Endothelial cell (in vitro differentiated cells): Measurements from ENCODE around the gene MBNL2. TPM values are rescaled to one million over a fixed set of nuclear protein-coding genes. Genes with fewer than 3 reads are reported as not detected.

ENCODE experiments used
- DNase-seq: peaks from one replicate; pipeline ENCODE4 v3.0.0; 2021; ENCODE audit warnings: low spot score
- H3K27ac Mint-ChIP-seq: one replicate; pipeline ENCODE4 v1.8.0; 2021; ENCODE audit warnings: mixed read lengths, inconsistent platforms; ENCODE audit not compliant: unreplicated experiment
- H3K27me3 Mint-ChIP-seq: one replicate; pipeline ENCODE4 v1.8.0; 2021; ENCODE audit warnings: mild to moderate bottlenecking, moderate library complexity, mixed read lengths, inconsistent platforms; ENCODE audit not compliant: unreplicated experiment
- H3K36me3 Mint-ChIP-seq: one replicate; pipeline ENCODE4 v1.8.0; 2021; ENCODE audit warnings: mild to moderate bottlenecking, low read depth, mixed read lengths, inconsistent platforms; ENCODE audit not compliant: unreplicated experiment
- H3K4me1 Mint-ChIP-seq: one replicate; pipeline ENCODE4 v1.8.0; 2021; ENCODE audit warnings: mild to moderate bottlenecking, mixed read lengths, inconsistent platforms; ENCODE audit not compliant: unreplicated experiment
- H3K4me3 Mint-ChIP-seq: one replicate; pipeline ENCODE4 v1.8.0; 2021; ENCODE audit warnings: mild to moderate bottlenecking, mixed read lengths, inconsistent platforms; ENCODE audit not compliant: unreplicated experiment
- H3K9me3 Mint-ChIP-seq: one replicate; pipeline ENCODE4 v1.8.0; 2021; ENCODE audit warnings: mixed read lengths, inconsistent platforms; ENCODE audit not compliant: unreplicated experiment
- total RNA-seq: library from RNA; stranded (reverse); fragmentation: NEBNext Ultra II Directional; extraction: Animal tissue kit (Norgen Biotek cat#: 25700); gene quantifications from one replicate; pipeline ENCODE4 v1.2.1, GENCODE V29; 2021; ENCODE audit not compliant: unreplicated experiment
- TF ChIP-seq, protein P1 (sequence below): fragments of 200-600 bp; sonication (generic); IDR thresholded peaks from one replicate; pipeline ENCODE4 v1.5.0; 2021; ENCODE audit warnings: antibody characterized with exemption; ENCODE audit not compliant: unreplicated experiment

MBNL2 gene
- total RNA-seq, 1 donor from 2014 or later, result 137 TPM

- no peak overlapping the region for H3K27ac Mint-ChIP-seq
- no peaks in the 10 kb centered on the region for H3K36me3 Mint-ChIP-seq
- TF ChIP-seq, protein P1, sequence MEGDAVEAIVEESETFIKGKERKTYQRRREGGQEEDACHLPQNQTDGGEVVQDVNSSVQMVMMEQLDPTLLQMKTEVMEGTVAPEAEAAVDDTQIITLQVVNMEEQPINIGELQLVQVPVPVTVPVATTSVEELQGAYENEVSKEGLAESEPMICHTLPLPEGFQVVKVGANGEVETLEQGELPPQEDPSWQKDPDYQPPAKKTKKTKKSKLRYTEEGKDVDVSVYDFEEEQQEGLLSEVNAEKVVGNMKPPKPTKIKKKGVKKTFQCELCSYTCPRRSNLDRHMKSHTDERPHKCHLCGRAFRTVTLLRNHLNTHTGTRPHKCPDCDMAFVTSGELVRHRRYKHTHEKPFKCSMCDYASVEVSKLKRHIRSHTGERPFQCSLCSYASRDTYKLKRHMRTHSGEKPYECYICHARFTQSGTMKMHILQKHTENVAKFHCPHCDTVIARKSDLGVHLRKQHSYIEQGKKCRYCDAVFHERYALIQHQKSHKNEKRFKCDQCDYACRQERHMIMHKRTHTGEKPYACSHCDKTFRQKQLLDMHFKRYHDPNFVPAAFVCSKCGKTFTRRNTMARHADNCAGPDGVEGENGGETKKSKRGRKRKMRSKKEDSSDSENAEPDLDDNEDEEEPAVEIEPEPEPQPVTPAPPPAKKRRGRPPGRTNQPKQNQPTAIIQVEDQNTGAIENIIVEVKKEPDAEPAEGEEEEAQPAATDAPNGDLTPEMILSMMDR, result no peak
- no peaks in the 10 kb centered on the region for H3K27me3 Mint-ChIP-seq
- no peaks in the 10 kb centered on the region for H3K9me3 Mint-ChIP-seq
- no peak overlapping the region for H3K4me3 Mint-ChIP-seq
- H3K4me1 Mint-ChIP-seq, result no peaks in the 10 kb centered on the region
- DNase-seq, result no peak
These were observed 182.0 kb downstream of the MBNL2 start for GRCh38 chr13:97403893-97404750.

- H3K36me3 Mint-ChIP-seq, result no peaks in the 10 kb centered on the region
- TF ChIP-seq, protein P1, result no peak
These were observed 185.4 kb downstream of the MBNL2 start for GRCh38 chr13:97407540-97407939.

DNA sequence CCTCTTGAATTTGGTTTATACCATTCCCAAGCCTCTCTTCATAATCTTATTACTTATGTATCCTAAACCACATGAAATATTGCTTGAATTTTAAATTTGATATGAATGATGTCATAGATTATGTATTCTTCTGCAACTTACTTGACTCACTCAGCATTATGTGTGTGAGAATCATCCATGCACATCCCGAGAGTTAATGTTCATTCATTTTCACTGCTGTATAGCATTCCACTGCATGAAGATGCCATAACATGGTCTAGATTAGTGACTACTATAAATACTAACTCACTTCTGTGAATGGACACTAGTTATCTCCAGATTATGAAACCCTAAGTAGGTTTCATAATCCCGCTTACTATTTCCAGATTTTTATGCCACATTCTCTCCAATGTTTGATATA is 186.8 kb downstream of the MBNL2 start:
- TF ChIP-seq, protein P1, result no peak
- no peaks in the 10 kb centered on the region for H3K4me1 Mint-ChIP-seq
- H3K27me3 Mint-ChIP-seq, result no peaks in the 10 kb centered on the region
- no peaks in the 10 kb centered on the region for H3K36me3 Mint-ChIP-seq
- no peak overlapping the region for H3K4me3 Mint-ChIP-seq
- no peak overlapping the region for H3K27ac Mint-ChIP-seq
- no peak for DNase-seq
- H3K9me3 Mint-ChIP-seq, result no peaks in the 10 kb centered on the region

More at GRCh38 chr13:97407540-97407939, 185.4 kb downstream of the MBNL2 start:
- no peaks in the 10 kb centered on the region for H3K4me1 Mint-ChIP-seq
- no peaks in the 10 kb centered on the region for H3K27me3 Mint-ChIP-seq
- no peaks in the 10 kb centered on the region for H3K9me3 Mint-ChIP-seq
- no peak overlapping the region for H3K4me3 Mint-ChIP-seq
- no peak for DNase-seq
- H3K27ac Mint-ChIP-seq, result no peak overlapping the region

- H3K4me1 Mint-ChIP-seq, result peaks cover 2% of the 10 kb centered on the region
- TF ChIP-seq, protein P1, result no peak
- DNase-seq, result no peak
- no peaks in the 10 kb centered on the region for H3K36me3 Mint-ChIP-seq
- H3K4me3 Mint-ChIP-seq, result no peak overlapping the region
- no peaks in the 10 kb centered on the region for H3K27me3 Mint-ChIP-seq
- H3K9me3 Mint-ChIP-seq, result no peaks in the 10 kb centered on the region
- no peak overlapping the region for H3K27ac Mint-ChIP-seq
These were observed 189.9 kb downstream of the MBNL2 start for GRCh38 chr13:97411984-97412383.

DNA sequence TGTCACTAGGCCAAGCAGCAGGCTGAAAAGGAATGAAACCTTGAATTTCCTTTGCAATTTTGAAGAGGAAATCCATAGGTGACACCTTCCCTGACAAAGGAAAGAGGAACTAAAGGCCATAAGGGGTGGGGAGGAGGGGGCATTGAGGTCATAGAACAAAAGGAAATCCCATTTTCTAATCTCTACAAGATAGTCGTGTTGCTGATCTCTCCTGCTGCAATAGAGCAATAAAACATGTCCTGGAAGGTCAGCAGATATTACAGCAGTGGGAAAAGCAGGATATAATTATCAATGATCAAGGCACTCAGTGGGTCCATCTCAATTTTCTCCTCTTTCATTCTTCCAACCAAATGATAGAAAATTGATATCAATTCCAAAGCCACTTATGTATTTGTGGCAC is 191.6 kb downstream of the MBNL2 start:
- peak overlapping the region; percentile 77 for H3K27ac Mint-ChIP-seq
- H3K4me3 Mint-ChIP-seq, result no peak overlapping the region
- H3K27me3 Mint-ChIP-seq, result no peaks in the 10 kb centered on the region
- no peaks in the 10 kb centered on the region for H3K9me3 Mint-ChIP-seq
- no peaks in the 10 kb centered on the region for H3K36me3 Mint-ChIP-seq
- TF ChIP-seq, protein P1, result no peak
- no peak for DNase-seq
- peaks cover 2% of the 10 kb centered on the region for H3K4me1 Mint-ChIP-seq
